CD14-positive monocyte (primary cell): ENCODE results near the gene CFLAR. TPM values are rescaled to one million over a fixed set of nuclear protein-coding genes. Genes with fewer than 3 reads are reported as not detected.

Source experiments
- DNase-seq, 3 donors: peaks; one replicate each; pipeline ENCODE4 v3.0.0-alpha.2; 2011 to 2022
- H2AFZ ChIP-seq: 2 replicates; pipeline ENCODE4 v1.6.0; 2012; ENCODE audit warnings: mild to moderate bottlenecking, low read depth, low read length, inconsistent platforms; ENCODE audit not compliant: insufficient read depth, poor library complexity, severe bottlenecking
- H3K27ac ChIP-seq, 2 donors: 1 replicate in 1 of 2; 2 replicates in 1 of 2; pipeline ENCODE4 v1.5.1; 2012 to 2013; ENCODE audit warnings: low read length in 2 of 2, control low read depth in 1 of 2, inconsistent platforms in 1 of 2, low read depth in 1 of 2, mild to moderate bottlenecking in 1 of 2
- H3K27me3 ChIP-seq, 2 donors: one replicate each; pipeline versions ENCODE4 v1.6.0 to v1.6.1; 2011 to 2013; ENCODE audit warnings: low read length in 2 of 2; ENCODE audit not compliant: control insufficient read depth in 2 of 2, insufficient read depth in 2 of 2
- H3K36me3 ChIP-seq, 2 donors: replicated peaks in 1 of 2; 1 replicate in 1 of 2; 2 replicates in 1 of 2; pipeline versions ENCODE4 v1.5.1 to v1.6.1; 2012 to 2013; ENCODE audit warnings: low read length in 2 of 2, control low read depth in 1 of 2, inconsistent platforms in 1 of 2, mild to moderate bottlenecking in 1 of 2; ENCODE audit not compliant: insufficient read depth in 2 of 2, control insufficient read depth in 1 of 2
- H3K4me1 ChIP-seq, 2 donors: 1 replicate in 1 of 2; 2 replicates in 1 of 2; pipeline versions ENCODE4 v1.5.1 to v1.6.1; 2012 to 2013; ENCODE audit warnings: low read length in 2 of 2, control low read depth in 1 of 2, inconsistent platforms in 1 of 2, mild to moderate bottlenecking in 1 of 2, moderate library complexity in 1 of 2; ENCODE audit not compliant: insufficient read depth in 2 of 2, control insufficient read depth in 1 of 2
- H3K4me2 ChIP-seq: replicated peaks from 2 replicates; pipeline ENCODE3; 2012; ENCODE audit warnings: low read length, moderate library complexity, mild to moderate bottlenecking; ENCODE audit not compliant: poor library complexity, severe bottlenecking; ENCODE audit errors: extremely low read depth
- H3K4me3 ChIP-seq, 3 experiments: fragments of 200-600 bp in 1 of 3; sonication (generic) in 1 of 3; replicated peaks in 1 of 3; 1 replicate in 2 of 3; 2 replicates in 1 of 3; pipeline ENCODE4 v1.5.1; 2011 to 2013; ENCODE audit warnings: low read length in 3 of 3, mild to moderate bottlenecking in 3 of 3, control low read depth in 2 of 3, low read depth in 2 of 3, inconsistent platforms in 1 of 3, moderate library complexity in 1 of 3
- H3K79me2 ChIP-seq: 2 replicates; pipeline ENCODE4 v1.6.0; 2012; ENCODE audit warnings: mild to moderate bottlenecking, control low read depth, inconsistent platforms, low read length, moderate library complexity; ENCODE audit not compliant: insufficient read depth
- H3K9ac ChIP-seq: 2 replicates; pipeline ENCODE4 v1.6.0; 2017; ENCODE audit warnings: low read length, mild to moderate bottlenecking; ENCODE audit not compliant: insufficient read depth, poor library complexity, severe bottlenecking
- H3K9me3 ChIP-seq, 2 donors: replicated peaks in 1 of 2; 1 replicate in 1 of 2; 2 replicates in 1 of 2; pipeline versions ENCODE4 v1.5.1 to v1.6.1; 2012 to 2013; ENCODE audit warnings: low read length in 2 of 2, control low read depth in 1 of 2; ENCODE audit not compliant: control insufficient read depth in 1 of 2, insufficient read depth in 1 of 2
- H4K20me1 ChIP-seq: 2 replicates; pipeline ENCODE4 v1.6.0; 2012; ENCODE audit warnings: mild to moderate bottlenecking, low read length, control low read depth, moderate library complexity; ENCODE audit not compliant: insufficient read depth
- H3K27ac Mint-ChIP-seq, 7 donors: one replicate each; pipeline ENCODE4 v1.8.0; 2020; ENCODE audit warnings: mild to moderate bottlenecking in 7 of 7, mixed read lengths in 7 of 7, moderate library complexity in 6 of 7, inconsistent platforms in 2 of 7
- H3K27me3 Mint-ChIP-seq, 3 donors: one replicate each; pipeline ENCODE4 v1.8.0; 2021 to 2022; ENCODE audit warnings: low read depth in 3 of 3, mild to moderate bottlenecking in 3 of 3, mixed read lengths in 3 of 3, moderate library complexity in 3 of 3, inconsistent platforms in 1 of 3
- H3K36me3 Mint-ChIP-seq, 2 donors: one replicate each; pipeline ENCODE4 v1.8.0; 2020; ENCODE audit warnings: mixed read lengths in 2 of 2, inconsistent platforms in 1 of 2, mild to moderate bottlenecking in 1 of 2
- H3K4me1 Mint-ChIP-seq: one replicate; pipeline ENCODE4 v1.8.0; 2020; ENCODE audit warnings: mild to moderate bottlenecking, mixed read lengths
- H3K4me3 Mint-ChIP-seq, 2 donors: one replicate each; pipeline ENCODE4 v1.8.0; 2020; ENCODE audit warnings: mild to moderate bottlenecking in 2 of 2, mixed read lengths in 2 of 2, moderate library complexity in 1 of 2
- H3K9me3 Mint-ChIP-seq, 7 donors: one replicate each; pipeline ENCODE4 v1.8.0; 2020 to 2022; ENCODE audit warnings: mixed read lengths in 7 of 7, mild to moderate bottlenecking in 6 of 7, moderate library complexity in 6 of 7, inconsistent platforms in 2 of 7
- CTCF ChIP-seq: fragments of 200-600 bp; IDR thresholded peaks from one replicate; pipeline ENCODE4 v1.8.0; 2022; ENCODE audit warnings: antibody characterized with exemption, mild to moderate bottlenecking
- WGBS: methylation state at CpG from one replicate; pipeline ENCODE4 v1.1.5; 2013; ENCODE audit warnings: missing lambda C conversion rate; ENCODE audit not compliant: insufficient coverage; 5-methylcytosine and 5-hydroxymethylcytosine counted together
- intact Hi-C, 2 donors: fragments of 100-400 bp; cut with micrococcal nuclease; formaldehyde crosslinking; loops; one replicate each; pipeline versions ENCODE4 v1.15.0 to v1.15.1; 2023
- polyA plus RNA-seq, 3 donors: library from polyadenylated mRNA; depleted of rRNA in 1 of 3; unstranded in 2 of 3; stranded (reverse) in 1 of 3; fragments of 300-500 nt in 2 of 3; fragments of >200 nt in 1 of 3; fragmentation: Illumina TruSeq in 2 of 3; gene quantifications; 1 replicate in 2 of 3; 2 replicates in 1 of 3; pipeline ENCODE4 v1.2.3, GENCODE V29; 2012 to 2021

The CFLAR gene
- polyA plus RNA-seq, 3 donors = 79.4 to 149 (median 79.5) TPM

DNA sequence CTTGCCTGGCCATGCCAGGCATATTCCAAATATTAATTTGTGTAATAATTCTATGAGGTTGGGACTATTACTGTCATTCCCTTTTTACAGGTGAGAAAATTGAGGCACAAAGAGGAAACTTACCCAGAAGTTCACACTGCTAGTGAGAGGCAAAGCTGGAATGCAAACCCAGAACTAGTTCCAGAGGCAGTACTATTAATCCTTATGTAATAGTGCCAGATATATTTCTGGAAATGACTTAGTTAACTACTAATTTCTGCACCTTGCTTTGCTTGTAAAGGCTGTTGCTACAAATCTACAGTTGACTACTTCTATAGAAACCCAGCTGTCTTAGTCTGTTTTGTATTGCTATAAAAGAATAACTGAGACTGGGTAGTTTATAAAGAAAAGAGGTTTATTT, 5.3 kb upstream of the CFLAR start:
- Histone ChIP-seq H3K4me1 (peaks cover 14 to 20% of the 10 kb centered on the region in 2 donors), H4K20me1 (no peaks in the 10 kb centered on the region), H3K79me2 (peaks cover 16% of the 10 kb centered on the region), H3K27me3 (no peaks in the 10 kb centered on the region), H3K9ac (no peak overlapping the region), H3K4me2 (no peak overlapping the region), H3K9me3 (no peaks in the 10 kb centered on the region), H3K27ac (no peak overlapping the region), H3K4me3 (no peak overlapping the region), H3K36me3 (no peaks in the 10 kb centered on the region), H2AFZ (no peak overlapping the region)
- DNase-seq = no peak
- no peak for TF ChIP-seq CTCF
- intact Hi-C loops = loop anchor here in 1 of 2 donors (5.0 kb wide), 1 partner anchor 33 kb away; no protein-coding TSS in a partner anchor
- H3K4me1 Mint-ChIP-seq = peaks cover 25% of the 10 kb centered on the region
- peaks cover 10 to 11% of the 10 kb centered on the region in 2 donors for H3K36me3 Mint-ChIP-seq
- no peak overlapping the region for H3K27ac Mint-ChIP-seq
- no peak overlapping the region for H3K4me3 Mint-ChIP-seq
- no peaks in the 10 kb centered on the region for H3K27me3 Mint-ChIP-seq
- H3K9me3 Mint-ChIP-seq = no peaks in the 10 kb centered on the region

DNA sequence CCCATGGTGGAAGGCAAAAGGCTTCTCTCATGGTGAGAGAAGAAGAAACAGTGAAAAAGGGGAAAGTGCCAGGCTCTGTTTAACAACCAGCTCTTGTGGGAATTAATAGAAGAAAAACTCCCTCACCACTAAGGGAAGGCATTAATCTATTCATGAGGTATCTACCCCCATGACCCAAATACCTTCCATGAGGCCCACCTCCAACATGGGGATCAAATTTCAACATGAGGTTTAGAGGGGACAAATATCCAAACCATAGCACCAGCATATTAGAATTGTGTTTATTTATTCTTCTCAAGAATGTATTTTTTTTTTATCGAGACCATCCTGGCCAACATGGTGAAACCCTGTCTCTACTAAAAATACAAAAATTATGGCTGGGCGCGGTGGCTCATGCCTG, 4.9 kb upstream of the CFLAR start:
- TF ChIP-seq CTCF = no peak
- Histone ChIP-seq H3K27me3 (no peaks in the 10 kb centered on the region), H4K20me1 (no peaks in the 10 kb centered on the region), H3K79me2 (peaks cover 21% of the 10 kb centered on the region), H3K9me3 (no peaks in the 10 kb centered on the region), H3K27ac (no peak overlapping the region), H3K4me3 (no peak overlapping the region), H3K4me1 (peaks cover 15 to 22% of the 10 kb centered on the region in 2 donors), H2AFZ (no peak overlapping the region), H3K9ac (no peak overlapping the region), H3K4me2 (no peak overlapping the region), H3K36me3 (no peaks in the 10 kb centered on the region)
- Mint-ChIP-seq H3K36me3 (peaks cover 6 to 7% of the 10 kb centered on the region in 2 donors), H3K27ac (no peak overlapping the region), H3K4me3 (no peak overlapping the region), H3K9me3 (no peaks in the 10 kb centered on the region), H3K27me3 (no peaks in the 10 kb centered on the region), H3K4me1 (peaks cover 25% of the 10 kb centered on the region)
- DNase-seq = no peak
- intact Hi-C loops = loop anchor here in 1 of 2 donors (5.0 kb wide), 1 partner anchor 34 kb away; no protein-coding TSS in a partner anchor
- 100% methylated on average over 2 of the region's 3 CpGs for WGBS
